Measurements from ENCODE around the gene ABAT.

ABAT gene

GRCh38 chr16:8676737-8677375 lies 2.4 kb downstream of the ABAT start:
- ATAC-seq (replicated peaks; ENCODE audit: extremely low read depth, poor library complexity, severe bottlenecking) = no peak
- H3K4me3 Mint-ChIP-seq = no peak overlapping the region
- H3K36me3 Mint-ChIP-seq (ENCODE audit: insufficient read depth) = peaks cover 6% of the 10 kb centered on the region
- H3K9me3 Mint-ChIP-seq = peaks cover 6% of the 10 kb centered on the region
- no peak for DNase-seq (ENCODE audit: low spot score in 2 of 2)
- H3K4me1 Mint-ChIP-seq = peaks cover 30% of the 10 kb centered on the region
- no peak overlapping the region for H3K27ac Mint-ChIP-seq (ENCODE audit: low read depth)
- H3K27me3 Mint-ChIP-seq = no peaks in the 10 kb centered on the region

GRCh38 chr16:8677481-8677880 lies 3.1 kb downstream of the ABAT start:
- H3K27ac Mint-ChIP-seq (ENCODE audit: low read depth) = no peak overlapping the region

GRCh38 chr16:8678068-8678927 lies 3.9 kb downstream of the ABAT start:
- H3K4me1 Mint-ChIP-seq = peaks cover 30% of the 10 kb centered on the region
- no peak overlapping the region for H3K4me3 Mint-ChIP-seq
- H3K27me3 Mint-ChIP-seq = no peaks in the 10 kb centered on the region
- no peak overlapping the region for H3K27ac Mint-ChIP-seq (ENCODE audit: low read depth)
- H3K36me3 Mint-ChIP-seq (ENCODE audit: insufficient read depth) = peaks cover 9% of the 10 kb centered on the region
- DNase-seq (ENCODE audit: low spot score in 2 of 2) = no peak
- ATAC-seq (replicated peaks; ENCODE audit: extremely low read depth, poor library complexity, severe bottlenecking) = no peak
- H3K9me3 Mint-ChIP-seq = peaks cover 6% of the 10 kb centered on the region

More at GRCh38 chr16:8677481-8677880, 3.1 kb downstream of the ABAT start:
- H3K36me3 Mint-ChIP-seq (ENCODE audit: insufficient read depth) = peaks cover 6% of the 10 kb centered on the region
- peaks cover 6% of the 10 kb centered on the region for H3K9me3 Mint-ChIP-seq
- peaks cover 30% of the 10 kb centered on the region for H3K4me1 Mint-ChIP-seq
- no peak overlapping the region for H3K4me3 Mint-ChIP-seq
- no peaks in the 10 kb centered on the region for H3K27me3 Mint-ChIP-seq
- DNase-seq (ENCODE audit: low spot score in 2 of 2) (no peak), ATAC-seq (replicated peaks; ENCODE audit: extremely low read depth, poor library complexity, severe bottlenecking) (no peak)

GRCh38 chr16:8679151-8679550 lies 4.7 kb downstream of the ABAT start:
- H3K36me3 Mint-ChIP-seq (ENCODE audit: insufficient read depth) = peaks cover 10% of the 10 kb centered on the region
- H3K9me3 Mint-ChIP-seq = peaks cover 6% of the 10 kb centered on the region
- DNase-seq (ENCODE audit: low spot score in 2 of 2) (no peak), ATAC-seq (replicated peaks; ENCODE audit: extremely low read depth, poor library complexity, severe bottlenecking) (no peak)
- H3K4me3 Mint-ChIP-seq = no peak overlapping the region
- no peak overlapping the region for H3K27ac Mint-ChIP-seq (ENCODE audit: low read depth)
- no peaks in the 10 kb centered on the region for H3K27me3 Mint-ChIP-seq
- peaks cover 25% of the 10 kb centered on the region for H3K4me1 Mint-ChIP-seq

- Mint-ChIP-seq H3K27ac (ENCODE audit: low read depth) (no peak overlapping the region), H3K36me3 (ENCODE audit: insufficient read depth) (peaks cover 7% of the 10 kb centered on the region), H3K4me3 (no peak overlapping the region), H3K4me1 (peaks cover 9% of the 10 kb centered on the region), H3K27me3 (no peaks in the 10 kb centered on the region), H3K9me3 (peaks cover 6% of the 10 kb centered on the region)
- DNase-seq (ENCODE audit: low spot score in 2 of 2) = no peak
- no peak for ATAC-seq (replicated peaks; ENCODE audit: extremely low read depth, poor library complexity, severe bottlenecking)
These were observed 8.3 kb downstream of the ABAT start for GRCh38 chr16:8682551-8683259.

- Mint-ChIP-seq H3K4me3 (no peak overlapping the region), H3K4me1 (peaks cover 9% of the 10 kb centered on the region), H3K27ac (ENCODE audit: low read depth) (no peak overlapping the region), H3K27me3 (no peaks in the 10 kb centered on the region), H3K36me3 (ENCODE audit: insufficient read depth) (peaks cover 9% of the 10 kb centered on the region), H3K9me3 (peaks cover 6% of the 10 kb centered on the region)
- DNase-seq (ENCODE audit: low spot score in 2 of 2) (no peak), ATAC-seq (replicated peaks; ENCODE audit: extremely low read depth, poor library complexity, severe bottlenecking) (no peak)
These were observed 9.2 kb downstream of the ABAT start for GRCh38 chr16:8683640-8684039.

- H3K27me3 Mint-ChIP-seq = no peaks in the 10 kb centered on the region
- no peak overlapping the region for H3K27ac Mint-ChIP-seq (ENCODE audit: low read depth)
- no peaks in the 10 kb centered on the region for H3K4me1 Mint-ChIP-seq
- H3K9me3 Mint-ChIP-seq = peaks cover 9% of the 10 kb centered on the region
- no peak for DNase-seq (ENCODE audit: low spot score in 2 of 2)
- H3K4me3 Mint-ChIP-seq = no peak overlapping the region
- H3K36me3 Mint-ChIP-seq (ENCODE audit: insufficient read depth) = peaks cover 13% of the 10 kb centered on the region
- ATAC-seq (replicated peaks; ENCODE audit: extremely low read depth, poor library complexity, severe bottlenecking) = no peak
These were observed 11.2 kb downstream of the ABAT start for GRCh38 chr16:8685617-8686016.

- H3K36me3 Mint-ChIP-seq (ENCODE audit: insufficient read depth) = peaks cover 13% of the 10 kb centered on the region
- DNase-seq (ENCODE audit: low spot score in 2 of 2) (no peak), ATAC-seq (replicated peaks; ENCODE audit: extremely low read depth, poor library complexity, severe bottlenecking) (no peak)
- no peak overlapping the region for H3K27ac Mint-ChIP-seq (ENCODE audit: low read depth)
- no peaks in the 10 kb centered on the region for H3K27me3 Mint-ChIP-seq
- H3K4me3 Mint-ChIP-seq = no peak overlapping the region
- H3K9me3 Mint-ChIP-seq = peaks cover 9% of the 10 kb centered on the region
- H3K4me1 Mint-ChIP-seq = no peaks in the 10 kb centered on the region
These were observed 11.7 kb downstream of the ABAT start for GRCh38 chr16:8686031-8686621.

GRCh38 chr16:8686879-8687278 lies 12.5 kb downstream of the ABAT start:
- DNase-seq (ENCODE audit: low spot score in 2 of 2) (no peak), ATAC-seq (replicated peaks; ENCODE audit: extremely low read depth, poor library complexity, severe bottlenecking) (no peak)
- H3K27ac Mint-ChIP-seq (ENCODE audit: low read depth) = no peak overlapping the region
- H3K36me3 Mint-ChIP-seq (ENCODE audit: insufficient read depth) = peaks cover 13% of the 10 kb centered on the region
- no peaks in the 10 kb centered on the region for H3K4me1 Mint-ChIP-seq
- H3K4me3 Mint-ChIP-seq = no peak overlapping the region
- peaks cover 9% of the 10 kb centered on the region for H3K9me3 Mint-ChIP-seq
- no peaks in the 10 kb centered on the region for H3K27me3 Mint-ChIP-seq

GRCh38 chr16:8689686-8690085 lies 15.3 kb downstream of the ABAT start:
- peaks cover 9% of the 10 kb centered on the region for H3K9me3 Mint-ChIP-seq
- ATAC-seq (replicated peaks; ENCODE audit: extremely low read depth, poor library complexity, severe bottlenecking) (no peak), DNase-seq (ENCODE audit: low spot score in 2 of 2) (no peak)
- no peak overlapping the region for H3K27ac Mint-ChIP-seq (ENCODE audit: low read depth)
- H3K27me3 Mint-ChIP-seq = no peaks in the 10 kb centered on the region
- no peaks in the 10 kb centered on the region for H3K4me1 Mint-ChIP-seq
- H3K4me3 Mint-ChIP-seq = no peak overlapping the region
- peaks cover 9% of the 10 kb centered on the region for H3K36me3 Mint-ChIP-seq (ENCODE audit: insufficient read depth)

- Mint-ChIP-seq H3K27me3 (no peaks in the 10 kb centered on the region), H3K9me3 (peaks cover 9% of the 10 kb centered on the region), H3K36me3 (ENCODE audit: insufficient read depth) (peaks cover 8% of the 10 kb centered on the region), H3K27ac (ENCODE audit: low read depth) (no peak overlapping the region), H3K4me1 (no peaks in the 10 kb centered on the region), H3K4me3 (no peak overlapping the region)
- DNase-seq (ENCODE audit: low spot score in 2 of 2) (no peak), ATAC-seq (replicated peaks; ENCODE audit: extremely low read depth, poor library complexity, severe bottlenecking) (no peak)
These were observed 17.3 kb downstream of the ABAT start for GRCh38 chr16:8691728-8692127.
